ENCODE measurements around the gene PEAK1.

GRCh38 chr15:77091097-77091496, 328.8 kb downstream of the PEAK1 start:
- TF ChIP-seq CTCF (conservative IDR thresholded peaks at IDR 0.05; ENCODE audit: low read depth in 2 of 2) (no peak), EZH2 (IDR thresholded peaks at IDR 0.05; ENCODE audit: low read depth, unreplicated experiment) (no peak), POLR2AphosphoS5 (IDR thresholded peaks at IDR 0.05; ENCODE audit: low read depth) (no peak), REST (IDR thresholded peaks at IDR 0.05; ENCODE audit: unreplicated experiment) (no peak), JUNB (IDR thresholded peaks at IDR 0.05; ENCODE audit: unreplicated experiment) (no peak), EZH2phosphoT487 (IDR thresholded peaks at IDR 0.05; ENCODE audit: unreplicated experiment) (no peak), CREB1 (CRISPR knock-in tag; IDR thresholded peaks at IDR 0.05; ENCODE audit: low read depth) (no peak), ZNF331 (CRISPR knock-in tag; IDR thresholded peaks at IDR 0.05; ENCODE audit: low read depth) (no peak), ETS1 (IDR thresholded peaks at IDR 0.05) (no peak), STAT1 (IDR thresholded peaks at IDR 0.05; ENCODE audit: unreplicated experiment) (no peak), ZNF114 (CRISPR knock-in tag; IDR thresholded peaks at IDR 0.05) (no peak)
